BJ (cell line): ENCODE results near the gene CD79B. TPM values are rescaled to one million over a fixed set of nuclear protein-coding genes. Genes with fewer than 3 reads are reported as not detected.

Experiments
- CTCF ChIA-PET: fragments of 350-600 bp; formaldehyde crosslinking; extraction: SDS; loops from one replicate; lab custom pipeline; 2021; ENCODE audit warnings: antibody characterized with exemption, inconsistent platforms; lab: Yijun Ruan, JAX
- POLR2A ChIA-PET: fragments of 300-600 bp; sonication (Branson Sonifier 250); formaldehyde crosslinking; extraction: SDS; loops from one replicate; lab custom pipeline; 2021; ENCODE audit warnings: antibody characterized with exemption; lab: Charles Lee
- DNase-seq: peaks from one replicate; pipeline ENCODE4 v3.0.0-alpha.2; 2011; ENCODE audit warnings: low read depth
- H3K27me3 ChIP-seq: 2 replicates; pipeline ENCODE4 v1.6.0; 2011; ENCODE audit warnings: low read length; ENCODE audit not compliant: control insufficient read depth, insufficient read depth
- H3K36me3 ChIP-seq: 2 replicates; pipeline ENCODE4 v1.5.1; 2011; ENCODE audit warnings: low read length; ENCODE audit not compliant: control insufficient read depth, insufficient read depth
- H3K4me3 ChIP-seq: 2 replicates; pipeline ENCODE4 v1.5.1; 2011; ENCODE audit warnings: low read depth, mild to moderate bottlenecking, control low read depth, low read length
- polyA plus RNA-seq: library from polyadenylated mRNA; depleted of rRNA; stranded (reverse); fragments of >200 nt; gene quantifications from 2 replicates; pipeline ENCODE4 v1.2.3, GENCODE V29; 2011
- TF ChIP-seq, protein P1 (sequence below): IDR thresholded peaks from 2 replicates; pipeline ENCODE4 v1.5.1; 2011; ENCODE audit warnings: low read depth, mild to moderate bottlenecking, control low read depth, inconsistent platforms, low read length, moderate library complexity; ENCODE audit not compliant: insufficient read depth

Gene CD79B
- polyA plus RNA-seq, 1 experiment: 0.58 TPM

DNA sequence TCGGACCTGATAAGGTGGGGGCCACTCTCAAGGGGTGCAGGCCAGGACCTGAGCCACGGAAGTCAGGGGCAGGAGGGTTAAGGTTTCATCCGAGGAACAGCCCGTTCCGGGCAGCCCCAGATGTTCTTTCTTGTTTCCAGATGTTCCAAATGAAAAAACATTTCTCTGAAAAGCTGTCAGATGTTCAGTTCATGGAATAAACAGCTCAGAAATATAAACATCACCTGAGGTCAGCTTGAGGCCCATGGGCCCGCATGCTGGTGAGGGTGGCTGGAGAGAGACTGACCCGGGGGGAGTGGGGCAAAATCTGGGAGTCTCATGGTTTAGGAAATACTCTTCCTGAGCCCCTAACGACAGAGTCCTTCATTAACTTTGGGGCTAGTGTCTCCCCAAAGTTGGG, 1.5 kb upstream of the CD79B start:
- TF ChIP-seq, protein P1, sequence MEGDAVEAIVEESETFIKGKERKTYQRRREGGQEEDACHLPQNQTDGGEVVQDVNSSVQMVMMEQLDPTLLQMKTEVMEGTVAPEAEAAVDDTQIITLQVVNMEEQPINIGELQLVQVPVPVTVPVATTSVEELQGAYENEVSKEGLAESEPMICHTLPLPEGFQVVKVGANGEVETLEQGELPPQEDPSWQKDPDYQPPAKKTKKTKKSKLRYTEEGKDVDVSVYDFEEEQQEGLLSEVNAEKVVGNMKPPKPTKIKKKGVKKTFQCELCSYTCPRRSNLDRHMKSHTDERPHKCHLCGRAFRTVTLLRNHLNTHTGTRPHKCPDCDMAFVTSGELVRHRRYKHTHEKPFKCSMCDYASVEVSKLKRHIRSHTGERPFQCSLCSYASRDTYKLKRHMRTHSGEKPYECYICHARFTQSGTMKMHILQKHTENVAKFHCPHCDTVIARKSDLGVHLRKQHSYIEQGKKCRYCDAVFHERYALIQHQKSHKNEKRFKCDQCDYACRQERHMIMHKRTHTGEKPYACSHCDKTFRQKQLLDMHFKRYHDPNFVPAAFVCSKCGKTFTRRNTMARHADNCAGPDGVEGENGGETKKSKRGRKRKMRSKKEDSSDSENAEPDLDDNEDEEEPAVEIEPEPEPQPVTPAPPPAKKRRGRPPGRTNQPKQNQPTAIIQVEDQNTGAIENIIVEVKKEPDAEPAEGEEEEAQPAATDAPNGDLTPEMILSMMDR: no peak
- ChIA-PET CTCF (interaction anchor here (1.2 to 8.9 kb wide), 4 partner anchors 13 to 57 kb away, joined by 3 to 84 read pairs (median 12); partner anchors contain the start of genes CSHL1 and GH1), POLR2A (no interaction called here)
- no peak for DNase-seq
- H3K27me3 ChIP-seq: peaks cover 10% of the 10 kb centered on the region
- H3K4me3 ChIP-seq: no peak overlapping the region
- no peaks in the 10 kb centered on the region for H3K36me3 ChIP-seq

DNA sequence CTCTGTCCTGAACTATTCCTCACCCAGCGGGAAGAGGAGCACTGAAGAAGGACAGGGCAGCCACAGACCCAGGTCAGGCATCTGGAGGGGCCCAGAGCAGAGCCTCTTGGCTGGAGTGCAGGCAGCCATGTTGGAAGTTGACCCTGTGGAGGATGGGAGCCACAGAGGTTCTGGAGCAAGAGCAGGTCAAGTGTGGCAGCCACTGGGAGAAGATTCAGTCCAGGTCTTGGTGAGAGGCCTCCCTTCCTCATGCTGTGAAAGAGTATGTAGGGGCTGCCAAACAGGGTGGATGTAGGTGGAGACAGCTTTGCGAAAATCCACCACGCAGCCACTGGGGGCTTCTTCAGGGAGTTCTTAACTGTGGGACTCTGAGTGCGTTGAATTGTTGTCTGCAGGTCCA, 590 bp upstream of the CD79B start:
- Histone ChIP-seq H3K27me3 (peaks cover 10% of the 10 kb centered on the region), H3K4me3 (no peak overlapping the region), H3K36me3 (no peaks in the 10 kb centered on the region)
- no peak for DNase-seq
- ChIA-PET CTCF (interaction anchor here (0.6 to 8.9 kb wide), 7 partner anchors 13 to 450 kb away, joined by 3 to 84 read pairs (median 6); partner anchors contain the start of genes CSHL1 and GH1), POLR2A (no interaction called here)
- TF ChIP-seq, protein P1: no peak

DNA sequence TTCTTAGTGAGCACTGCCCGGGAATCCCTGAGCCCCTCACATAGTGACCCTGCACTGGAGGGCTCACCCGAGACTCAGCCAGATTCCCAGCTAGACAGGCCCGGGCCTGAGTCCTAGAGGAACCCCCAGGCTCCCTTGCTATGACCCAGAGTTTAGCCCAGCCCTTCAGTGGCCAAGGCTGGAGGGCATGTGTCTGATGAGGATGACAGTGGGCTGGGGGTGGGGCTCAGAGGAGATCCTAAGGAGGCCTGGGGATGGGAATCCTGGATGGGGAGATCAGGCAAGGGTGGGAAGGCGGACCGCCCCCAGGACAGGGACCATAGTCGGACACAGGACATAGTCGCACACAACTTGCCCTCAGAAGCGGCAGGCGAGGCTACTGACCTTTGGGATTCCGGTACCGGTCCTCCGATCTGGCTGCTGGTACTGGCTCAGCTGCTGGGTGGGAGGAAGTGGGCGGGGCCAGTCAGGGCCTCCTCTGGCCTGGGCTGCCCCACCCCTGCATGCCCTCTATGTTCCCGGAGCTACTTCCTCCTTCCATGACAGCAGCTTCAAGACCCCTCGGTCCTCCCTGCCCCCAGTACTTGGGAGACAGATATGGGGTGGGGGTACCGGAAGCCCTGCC, 1.1 kb downstream of the CD79B start:
- ChIA-PET POLR2A (no interaction called here), CTCF (interaction anchor here (2.2 to 8.9 kb wide), 3 partner anchors 11 to 94 kb away, joined by 8 to 84 read pairs (median 18); partner anchors contain the start of gene GH1)
- peaks cover 10% of the 10 kb centered on the region for H3K27me3 ChIP-seq
- no peak overlapping the region for H3K4me3 ChIP-seq
- no peaks in the 10 kb centered on the region for H3K36me3 ChIP-seq
- TF ChIP-seq, protein P1: no peak
- no peak for DNase-seq

- TF ChIP-seq, protein P1: no peak
- no peaks in the 10 kb centered on the region for H3K36me3 ChIP-seq
- peaks cover 7% of the 10 kb centered on the region for H3K27me3 ChIP-seq
- no peak overlapping the region for H3K4me3 ChIP-seq
- ChIA-PET POLR2A (no interaction called here), CTCF (interaction anchor here (1.1 to 8.9 kb wide), 6 partner anchors 10 to 203 kb away, joined by 3 to 84 read pairs (median 8); partner anchors contain the start of genes CSHL1 and GH1)
- no peak for DNase-seq
Measured at GRCh38 chr17:63929860-63930766, 2.0 kb downstream of the CD79B start.
